HG03565 (cell line): ENCODE results near the gene LAG3.

Experiments
- ATAC-seq: cut with Tn5 transposase; IDR thresholded peaks from one replicate; pipeline ENCODE4 v1.9.1; 2021; ENCODE audit warnings: mild to moderate bottlenecking, moderate library complexity; ENCODE audit not compliant: unreplicated experiment

LAG3 gene

GRCh38 chr12:6787309-6787708, 15.0 kb downstream of the LAG3 start:
- no peak for ATAC-seq

GRCh38 chr12:6788972-6789924, 16.9 kb downstream of the LAG3 start, which contains the start of gene CD4:
Gene CD4, plus strand, starts transcription at chr12:6789528. Its CDS starts 10,611 bp downstream, at chr12:6800139.
- ATAC-seq: no peak

GRCh38 chr12:6790496-6791150, 18.3 kb downstream of the LAG3 start:
- ATAC-seq: no peak

- no peak for ATAC-seq
Measured at GRCh38 chr12:6791931-6792520, 19.7 kb downstream of the LAG3 start.

GRCh38 chr12:6792522-6793201, 20.3 kb downstream of the LAG3 start:
- no peak for ATAC-seq

- no peak for ATAC-seq
Measured at GRCh38 chr12:6795088-6795487, 22.8 kb downstream of the LAG3 start.

GRCh38 chr12:6796576-6796975, 24.3 kb downstream of the LAG3 start:
- no peak for ATAC-seq

GRCh38 chr12:6799147-6799546, 26.8 kb downstream of the LAG3 start:
- ATAC-seq: no peak

GRCh38 chr12:6807170-6807569, 34.9 kb downstream of the LAG3 start:
- no peak for ATAC-seq

- ATAC-seq: no peak
Measured at GRCh38 chr12:6809056-6809455, 36.7 kb downstream of the LAG3 start.

GRCh38 chr12:6810758-6811157, 38.4 kb downstream of the LAG3 start:
- ATAC-seq: no peak

GRCh38 chr12:6813363-6813762, 41.0 kb downstream of the LAG3 start:
- ATAC-seq: no peak

GRCh38 chr12:6816598-6816997, 44.3 kb downstream of the LAG3 start:
- no peak for ATAC-seq

GRCh38 chr12:6817098-6817497, 44.8 kb downstream of the LAG3 start:
- ATAC-seq: no peak

- ATAC-seq: no peak
Measured at GRCh38 chr12:6817662-6818157, 45.4 kb downstream of the LAG3 start.

GRCh38 chr12:6818222-6818621, 45.9 kb downstream of the LAG3 start:
- ATAC-seq: no peak

GRCh38 chr12:6818645-6819044, 46.3 kb downstream of the LAG3 start:
- ATAC-seq: no peak

GRCh38 chr12:6819106-6820030, 47.0 kb downstream of the LAG3 start:
- no peak for ATAC-seq

GRCh38 chr12:6820166-6820565, 47.8 kb downstream of the LAG3 start:
- no peak for ATAC-seq
